Heart left ventricle (tissue), 13 donors: Measurements from ENCODE around the gene DEFB131A.
"Not testable (repeated sequence)": the region's sequence is repeated elsewhere in the genome, so short reads cannot be mapped to it uniquely, and the experiment has no call there.

Experiments
- CTCF ChIP-seq, 12 donors: fragments of 200-600 bp; sonication (generic) in 4 of 12; IDR thresholded peaks; one replicate each; pipeline versions ENCODE4 v1.5.0 to v1.8.0; 2018 to 2022; ENCODE audit warnings: antibody characterized with exemption in 12 of 12, mild to moderate bottlenecking in 5 of 12
- POLR2A ChIP-seq, 2 donors: fragments of 450-650 bp; IDR thresholded peaks; one replicate each; pipeline ENCODE4 v1.6.1; 2017; ENCODE audit warnings: antibody characterized with exemption in 2 of 2, mild to moderate bottlenecking in 2 of 2, moderate library complexity in 2 of 2
- donor health status: ischemic (EF 13 %, LVEDD 7.1; RV severe dilation, severe dysfunction).
- donor health status: DM: no; HTN: yes; CAD: no.
- donor health status: DM: no; HTN: no; CAD: no.
- donor health status: ischemic (EF 25% LVEDD 6.9; RV normal size, moderate dysfunction).
- donor health status: ischemic (EF 25% LVEDD 5.7; RV mildly dilated, moderate dysfunction).
- donor health status: ischemic (EF 35%, LVEDD 5.7; RV mildly dilated, moderate dysfunction).
- donor health status: nonischemic (EF 11% LVEDD 7.7; RV severe dilation, severe dysfunction).
- donor health status: DM: yes; HTN: yes; CAD: no.
- donor health status: PGD.
- donor health status: ischemic (EF 29% LVEDD 5.4; RV normal size, mild dysfunction).
- donor health status: nonischemic (EF 23%, LVEDD 6.1; RV moderate dilation, normal function).

GRCh38 chr4:9479466-9479865 is 35.3 kb downstream of the DEFB131A start:
- not testable (repeated sequence) for TF ChIP-seq POLR2A, CTCF (IDR thresholded peaks at IDR 0.05)
